ENCODE data around the gene C16orf54. TPM values are rescaled to one million over a fixed set of nuclear protein-coding genes. Genes with fewer than 3 reads are reported as not detected.
"Not testable (repeated sequence)": the region's sequence is repeated elsewhere in the genome, so short reads cannot be mapped to it uniquely, and the experiment has no call there.

The C16orf54 gene
- total RNA-seq, 6 experiments from 2014 or later, result not detected

GRCh38 chr16:29790183-29790948, 44.6 kb upstream of the C16orf54 start, which contains the start of gene KIF22:
Gene KIF22 (plus strand): TSS chr16:29790751. CDS start chr16:29790760, 9 bp downstream.
- H3K27ac Mint-ChIP-seq, result peak within 1 kb of the TSS; percentile 92
- H3K4me3 Mint-ChIP-seq, result peak within 1 kb of the TSS; percentile 99
- no peaks in the 10 kb centered on the region; the same call in 1 of the 2 replicates for H3K27me3 Mint-ChIP-seq (ENCODE audit: insufficient read depth)
- peak; percentile 98 for DNase-seq
- H3K36me3 Mint-ChIP-seq (ENCODE audit: low read depth), result peaks cover 6% of the 10 kb centered on the region; the same call in 1 of the 2 replicates
- H3K9me3 Mint-ChIP-seq, result no peaks in the 10 kb centered on the region
- H3K4me1 Mint-ChIP-seq (ENCODE audit: low read depth), result peaks cover 32% of the 10 kb centered on the region
- peak; percentile 81 for TF ChIP-seq CTCF (IDR thresholded peaks at IDR 0.05)

- Mint-ChIP-seq H3K4me1 (ENCODE audit: low read depth) (peaks cover 35% of the 10 kb centered on the region), H3K27me3 (ENCODE audit: insufficient read depth) (no peaks in the 10 kb centered on the region; the same call in 1 of the 2 replicates), H3K9me3 (no peaks in the 10 kb centered on the region), H3K27ac (peak overlapping the region; percentile 92), H3K36me3 (ENCODE audit: low read depth) (peaks cover 6% of the 10 kb centered on the region; the same call in 1 of the 2 replicates), H3K4me3 (peak overlapping the region; percentile 99)
- TF ChIP-seq CTCF (IDR thresholded peaks at IDR 0.05), result no peak
- no peak for DNase-seq
Measured at GRCh38 chr16:29789775-29790182, 44.0 kb upstream of the C16orf54 start.

GRCh38 chr16:29787155-29787554, 41.4 kb upstream of the C16orf54 start:
- not testable (repeated sequence) for H3K36me3 Mint-ChIP-seq (ENCODE audit: low read depth); H3K4me3 Mint-ChIP-seq; H3K9me3 Mint-ChIP-seq; DNase-seq; H3K27ac Mint-ChIP-seq; H3K27me3 Mint-ChIP-seq (ENCODE audit: insufficient read depth)
- peaks cover 20% of the 10 kb centered on the region for H3K4me1 Mint-ChIP-seq (ENCODE audit: low read depth)

- peak; percentile 73 for TF ChIP-seq CTCF (IDR thresholded peaks at IDR 0.05)
- Mint-ChIP-seq H3K27me3 (ENCODE audit: insufficient read depth) (peaks cover 12% of the 10 kb centered on the region), H3K27ac (no peak overlapping the region), H3K9me3 (no peaks in the 10 kb centered on the region), H3K36me3 (ENCODE audit: low read depth) (0 out of 2 replicates have a peak, but pooled peaks cover 5% of the 10 kb centered on the region), H3K4me3 (peak overlapping the region; percentile 67; the same call in 1 of the 2 replicates), H3K4me1 (ENCODE audit: low read depth) (peaks cover 10% of the 10 kb centered on the region)
- DNase-seq, result no peak
Measured at GRCh38 chr16:29784901-29785500, 39.2 kb upstream of the C16orf54 start.

GRCh38 chr16:29784157-29784556, 38.4 kb upstream of the C16orf54 start:
- H3K4me1 Mint-ChIP-seq (ENCODE audit: low read depth), result peaks cover 13% of the 10 kb centered on the region
- no peak overlapping the region for H3K27ac Mint-ChIP-seq
- no peak for TF ChIP-seq CTCF (IDR thresholded peaks at IDR 0.05)
- 0 out of 2 replicates have a peak, but pooled peaks cover 5% of the 10 kb centered on the region for H3K36me3 Mint-ChIP-seq (ENCODE audit: low read depth)
- H3K9me3 Mint-ChIP-seq, result no peaks in the 10 kb centered on the region
- no peak overlapping the region for H3K4me3 Mint-ChIP-seq
- peaks cover 20% of the 10 kb centered on the region for H3K27me3 Mint-ChIP-seq (ENCODE audit: insufficient read depth)
- DNase-seq, result no peak

GRCh38 chr16:29783094-29783953, 37.5 kb upstream of the C16orf54 start:
- H3K27me3 Mint-ChIP-seq (ENCODE audit: insufficient read depth), result peaks cover 28% of the 10 kb centered on the region
- H3K27ac Mint-ChIP-seq; H3K9me3 Mint-ChIP-seq; H3K4me3 Mint-ChIP-seq; H3K36me3 Mint-ChIP-seq (ENCODE audit: low read depth); DNase-seq: not testable (repeated sequence)
- peaks cover 13% of the 10 kb centered on the region for H3K4me1 Mint-ChIP-seq (ENCODE audit: low read depth)

Data from HFFc6 (cell line).